Stomach (tissue), 9 donors: Measurements from ENCODE around the gene MRPL49. TPM values are rescaled to one million over a fixed set of nuclear protein-coding genes. Genes with fewer than 3 reads are reported as not detected.

Experiments used
- DNase-seq, 2 donors: peaks; one replicate each; pipeline versions ENCODE4 v3.0.0 to v3.0.0-alpha.2; 2013 to 2019
- H3K27ac ChIP-seq, 5 donors: fragments of 200-600 bp in 4 of 5; sonication (generic) in 4 of 5; one replicate each; pipeline ENCODE4 v1.5.1; 2013 to 2019; ENCODE audit warnings: mild to moderate bottlenecking in 1 of 5, moderate library complexity in 1 of 5
- H3K27me3 ChIP-seq, 3 donors: fragments of 200-600 bp; sonication (generic); one replicate each; pipeline ENCODE4 v1.5.1; 2017 to 2019; ENCODE audit warnings: mixed run types in 1 of 3
- H3K36me3 ChIP-seq, 4 donors: fragments of 200-600 bp; sonication (generic); 1 replicate in 3 of 4; 2 replicates in 1 of 4; pipeline ENCODE4 v1.5.1; 2016 to 2019
- H3K4me1 ChIP-seq, 4 donors: fragments of 200-600 bp; sonication (generic); one replicate each; pipeline ENCODE4 v1.5.1; 2016 to 2019
- H3K4me3 ChIP-seq, 4 donors: fragments of 200-600 bp; sonication (generic) in 3 of 4; one replicate each; pipeline ENCODE4 v1.5.1; 2016 to 2019; ENCODE audit warnings: mild to moderate bottlenecking in 1 of 4
- H3K9me3 ChIP-seq, 4 donors: fragments of 200-600 bp; sonication (generic); one replicate each; pipeline ENCODE4 v1.5.1; 2016 to 2019
- EP300 ChIP-seq: sonication (generic); formaldehyde crosslinking; IDR thresholded peaks from one replicate; pipeline ENCODE4 v1.6.1; 2017; ENCODE audit warnings: antibody characterized with exemption
- POLR2A ChIP-seq, 4 donors: fragments of 450-650 bp; IDR thresholded peaks; one replicate each; pipeline ENCODE4 v1.6.1; 2016; ENCODE audit warnings: antibody characterized with exemption in 4 of 4, control low read depth in 2 of 4, mild to moderate bottlenecking in 1 of 4, moderate library complexity in 1 of 4
- POLR2AphosphoS5 ChIP-seq, 3 donors: sonication (generic); formaldehyde crosslinking; IDR thresholded peaks; one replicate each; pipeline ENCODE4 v1.6.1; 2016; ENCODE audit warnings: antibody characterized with exemption in 3 of 3
- WGBS, 5 donors: extraction: QIAGEN DNeasy Blood & Tissue Kit in 3 of 5; methylation state at CpG; one replicate each; pipeline versions ENCODE4 v1.1.5 to v1.1.7; 2013 to 2018; 5-methylcytosine and 5-hydroxymethylcytosine counted together
- intact Hi-C: fragments of 100-400 bp; cut with DNase I; formaldehyde crosslinking; loops from one replicate; pipeline ENCODE4 v1.15.1; 2023; ENCODE audit warnings: low total_unique reads
- polyA plus RNA-seq, 3 donors: library from polyadenylated mRNA; stranded (reverse); fragments of 200-250 nt; gene quantifications; one replicate each; pipeline ENCODE4 v1.2.3, GENCODE V29; 2013
- total RNA-seq, 5 donors: library from RNA; depleted of rRNA; stranded (reverse); fragments of >200 nt; gene quantifications; one replicate each; pipeline versions ENCODE4 v1.1.0 to v1.2.3, GENCODE V29; 2014 to 2016
- TF ChIP-seq, protein P1 (sequence below), 7 experiments: fragments of 450-650 bp in 4 of 7; fragments of 200-600 bp in 3 of 7; sonication (generic) in 3 of 7; IDR thresholded peaks; one replicate each; pipeline ENCODE4 v1.5.1; 2016 to 2019; ENCODE audit warnings: antibody characterized with exemption in 7 of 7, control low read depth in 2 of 7, mild to moderate bottlenecking in 1 of 7
- donor health status: healthy with polysubstance abuse.
- donor health status: Bipolar disorder and iron deficiency.
- donor health status: healthy.

MRPL49 gene
- total and polyA plus RNA-seq, 8 donors, result 22.8 to 75.9 (median 37.8) TPM

DNA sequence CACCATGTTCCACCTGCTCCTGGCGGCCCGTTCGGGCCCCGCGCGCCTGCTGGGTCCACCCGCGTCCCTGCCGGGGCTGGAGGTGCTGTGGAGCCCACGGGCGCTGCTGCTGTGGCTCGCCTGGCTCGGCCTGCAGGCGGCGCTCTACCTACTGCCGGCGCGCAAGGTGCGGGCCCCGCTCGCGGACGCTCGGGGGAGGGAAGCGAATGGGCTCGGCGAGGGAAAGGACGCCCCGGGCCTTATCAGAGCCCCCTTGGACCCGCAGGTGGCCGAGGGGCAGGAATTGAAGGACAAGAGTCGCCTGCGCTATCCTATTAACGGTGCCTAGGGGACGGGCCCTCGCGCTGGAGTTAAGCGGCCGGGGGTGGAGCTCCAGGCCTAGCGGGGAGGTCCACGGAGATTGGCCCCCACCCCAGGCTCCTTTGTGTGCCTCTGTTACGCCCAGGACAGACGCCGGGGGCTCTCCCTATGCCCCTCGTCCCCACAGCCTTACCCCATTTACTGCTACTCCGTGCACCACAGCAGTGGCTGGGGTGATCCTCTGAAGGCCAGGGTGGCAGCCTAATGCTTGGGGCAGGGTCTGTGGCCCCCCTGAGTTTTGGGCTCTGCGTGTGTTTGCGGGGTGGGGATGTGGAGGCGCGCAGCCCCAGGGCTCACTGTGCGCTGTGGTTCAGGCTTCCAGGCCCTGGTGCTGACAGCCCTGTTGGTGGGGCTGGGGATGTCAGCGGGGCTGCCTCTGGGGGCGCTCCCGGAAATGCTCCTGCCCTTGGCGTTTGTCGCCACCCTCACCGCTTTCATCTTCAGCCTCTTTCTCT lies 9.4 kb upstream of the MRPL49 start:
- H3K27me3 ChIP-seq, result peaks cover 0 to 4% (median 0%) of the 10 kb centered on the region in 3 donors
- peak overlapping the region; percentile 71 to 84 (median 76) for H3K27ac ChIP-seq
- peaks cover 46 to 76% (median 69%) of the 10 kb centered on the region in 4 donors for H3K4me1 ChIP-seq
- peaks cover 21 to 34% (median 29%) of the 10 kb centered on the region in 4 donors for H3K36me3 ChIP-seq
- DNase-seq, result peak; percentile 75 to 89
- 1 to 3% (median 1%) methylated on average over 15 to 57 of the region's 57 CpGs for WGBS, 5 donors
- no peaks in the 10 kb centered on the region for H3K9me3 ChIP-seq
- intact Hi-C loops, result no loop called here
- TF ChIP-seq POLR2A (IDR thresholded peaks at IDR 0.05) (no peak), POLR2AphosphoS5 (IDR thresholded peaks at IDR 0.05) (peak in 2 of 3 donors; percentile 40 to 73), EP300 (no peak)
- TF ChIP-seq, protein P1, sequence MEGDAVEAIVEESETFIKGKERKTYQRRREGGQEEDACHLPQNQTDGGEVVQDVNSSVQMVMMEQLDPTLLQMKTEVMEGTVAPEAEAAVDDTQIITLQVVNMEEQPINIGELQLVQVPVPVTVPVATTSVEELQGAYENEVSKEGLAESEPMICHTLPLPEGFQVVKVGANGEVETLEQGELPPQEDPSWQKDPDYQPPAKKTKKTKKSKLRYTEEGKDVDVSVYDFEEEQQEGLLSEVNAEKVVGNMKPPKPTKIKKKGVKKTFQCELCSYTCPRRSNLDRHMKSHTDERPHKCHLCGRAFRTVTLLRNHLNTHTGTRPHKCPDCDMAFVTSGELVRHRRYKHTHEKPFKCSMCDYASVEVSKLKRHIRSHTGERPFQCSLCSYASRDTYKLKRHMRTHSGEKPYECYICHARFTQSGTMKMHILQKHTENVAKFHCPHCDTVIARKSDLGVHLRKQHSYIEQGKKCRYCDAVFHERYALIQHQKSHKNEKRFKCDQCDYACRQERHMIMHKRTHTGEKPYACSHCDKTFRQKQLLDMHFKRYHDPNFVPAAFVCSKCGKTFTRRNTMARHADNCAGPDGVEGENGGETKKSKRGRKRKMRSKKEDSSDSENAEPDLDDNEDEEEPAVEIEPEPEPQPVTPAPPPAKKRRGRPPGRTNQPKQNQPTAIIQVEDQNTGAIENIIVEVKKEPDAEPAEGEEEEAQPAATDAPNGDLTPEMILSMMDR (IDR thresholded peaks at IDR 0.05), result peak in 5 of 7 experiments; percentile 44 to 95 (median 85)
- peak overlapping the region; percentile 55 to 57 (median 57) for H3K4me3 ChIP-seq

DNA sequence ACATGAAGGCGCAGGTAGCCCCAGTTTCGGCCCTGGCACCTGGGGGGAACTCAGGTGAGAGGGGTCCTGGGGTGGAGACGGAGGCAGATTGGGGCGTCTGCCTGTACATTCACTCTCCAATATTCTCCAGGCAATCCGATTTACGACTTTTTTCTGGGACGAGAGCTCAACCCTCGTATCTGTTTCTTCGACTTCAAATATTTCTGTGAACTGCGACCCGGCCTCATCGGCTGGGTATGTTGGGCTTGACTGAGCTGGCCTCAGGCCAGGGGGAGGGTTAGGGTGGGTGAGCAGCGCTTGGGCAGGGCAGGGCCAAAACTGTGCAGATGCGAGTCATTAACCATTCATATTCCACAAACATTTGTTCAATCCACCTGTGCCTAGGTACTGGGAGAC lies 8.8 kb upstream of the MRPL49 start:
- peaks cover 46 to 75% (median 69%) of the 10 kb centered on the region in 4 donors for H3K4me1 ChIP-seq
- peak overlapping the region in 4 of 5 donors; percentile 71 to 84 (median 75) for H3K27ac ChIP-seq
- TF ChIP-seq, protein P1 (IDR thresholded peaks at IDR 0.05), result no peak
- TF ChIP-seq EP300, result no peak
- no peaks in the 10 kb centered on the region for H3K9me3 ChIP-seq
- peaks cover 0 to 4% (median 0%) of the 10 kb centered on the region in 3 donors for H3K27me3 ChIP-seq
- peak in 1 of 2 donors; percentile 67 for DNase-seq
- H3K36me3 ChIP-seq, result peaks cover 15 to 30% (median 28%) of the 10 kb centered on the region in 4 donors
- intact Hi-C loops, result no loop called here
- 10 to 15% (median 12%) methylated on average over 14 of the region's 14 CpGs for WGBS, 5 donors
- H3K4me3 ChIP-seq, result peak overlapping the region; percentile 55 to 57 (median 57)

DNA sequence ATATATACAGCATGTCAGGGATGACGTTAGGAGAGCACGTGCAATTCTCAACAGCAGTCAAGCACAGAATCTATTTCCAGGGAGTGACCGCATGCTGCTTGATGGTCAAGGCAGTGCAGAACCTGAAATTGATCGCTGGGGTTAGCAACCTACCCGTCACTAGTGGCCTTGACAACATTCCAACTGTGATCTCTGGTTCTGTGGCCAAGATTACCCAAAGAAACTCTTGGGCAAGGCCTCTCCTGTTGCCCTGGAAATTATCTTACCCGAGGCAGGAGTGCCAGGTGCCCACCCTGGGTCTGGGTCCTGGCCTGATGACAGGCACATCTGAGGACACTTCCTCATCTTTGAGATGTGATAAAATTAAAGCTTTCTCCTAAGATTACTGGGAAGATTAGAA lies 8.3 kb upstream of the MRPL49 start:
- DNase-seq, result no peak
- peaks cover 0 to 4% (median 0%) of the 10 kb centered on the region in 3 donors for H3K27me3 ChIP-seq
- intact Hi-C loops, result no loop called here
- no peak overlapping the region for H3K4me3 ChIP-seq
- WGBS, 5 donors, result 52 to 65% (median 57%) methylated on average over 6 of the region's 6 CpGs
- peaks cover 12 to 30% (median 28%) of the 10 kb centered on the region in 4 donors for H3K36me3 ChIP-seq
- H3K27ac ChIP-seq, result no peak overlapping the region
- TF ChIP-seq, protein P1 (IDR thresholded peaks at IDR 0.05), result no peak
- TF ChIP-seq POLR2A (IDR thresholded peaks at IDR 0.05), result no peak
- no peak for TF ChIP-seq EP300
- TF ChIP-seq POLR2AphosphoS5 (IDR thresholded peaks at IDR 0.05), result no peak
- H3K9me3 ChIP-seq, result no peaks in the 10 kb centered on the region
- H3K4me1 ChIP-seq, result peaks cover 46 to 74% (median 68%) of the 10 kb centered on the region in 4 donors

DNA sequence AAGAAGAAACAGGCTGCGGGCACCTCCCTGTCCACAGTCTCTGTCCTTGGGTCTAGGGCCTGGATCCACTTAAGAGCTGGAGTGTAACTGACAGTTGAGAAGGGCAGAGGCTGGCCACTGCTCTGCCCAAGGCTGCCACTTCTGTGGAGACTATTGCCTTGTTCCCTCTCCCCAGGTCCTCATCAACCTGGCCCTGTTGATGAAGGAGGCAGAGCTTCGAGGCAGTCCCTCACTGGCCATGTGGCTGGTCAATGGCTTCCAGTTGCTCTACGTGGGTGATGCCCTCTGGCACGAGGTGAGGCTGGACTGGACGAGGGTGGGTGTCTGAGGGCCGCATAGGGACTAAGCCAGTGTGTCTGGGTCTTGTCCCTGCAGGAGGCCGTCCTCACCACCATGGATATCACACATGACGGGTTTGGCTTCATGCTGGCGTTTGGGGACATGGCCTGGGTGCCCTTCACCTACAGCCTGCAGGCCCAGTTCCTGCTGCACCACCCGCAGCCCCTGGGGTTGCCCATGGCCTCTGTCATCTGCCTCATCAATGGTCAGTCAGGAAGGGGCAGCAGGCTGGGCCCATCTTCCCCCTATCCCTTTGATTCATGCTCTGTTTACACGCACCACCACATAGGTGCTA lies 7.5 kb upstream of the MRPL49 start:
- Histone ChIP-seq H3K27me3 (peaks cover 0 to 4% (median 0%) of the 10 kb centered on the region in 3 donors), H3K9me3 (no peaks in the 10 kb centered on the region), H3K4me3 (no peak overlapping the region), H3K4me1 (peaks cover 46 to 80% (median 66%) of the 10 kb centered on the region in 4 donors), H3K36me3 (peaks cover 11 to 30% (median 28%) of the 10 kb centered on the region in 4 donors), H3K27ac (no peak overlapping the region)
- no peak for DNase-seq
- intact Hi-C loops, result no loop called here
- TF ChIP-seq, protein P1 (IDR thresholded peaks at IDR 0.05), result no peak
- no peak for TF ChIP-seq POLR2AphosphoS5 (IDR thresholded peaks at IDR 0.05)
- no peak for TF ChIP-seq EP300
- no peak for TF ChIP-seq POLR2A (IDR thresholded peaks at IDR 0.05)
- 78 to 86% (median 84%) methylated on average over 9 to 11 of the region's 11 CpGs for WGBS, 5 donors
